GM19438 (cell line): ENCODE results near the gene GNAQ.
"Not testable (repeated sequence)": the region's sequence is repeated elsewhere in the genome, so short reads cannot be mapped to it uniquely, and the experiment has no call there.

Source experiments
- ATAC-seq: cut with Tn5 transposase; IDR thresholded peaks from one replicate; pipeline ENCODE4 v1.9.1; 2021; ENCODE audit warnings: low read depth; ENCODE audit not compliant: unreplicated experiment

Gene GNAQ

DNA sequence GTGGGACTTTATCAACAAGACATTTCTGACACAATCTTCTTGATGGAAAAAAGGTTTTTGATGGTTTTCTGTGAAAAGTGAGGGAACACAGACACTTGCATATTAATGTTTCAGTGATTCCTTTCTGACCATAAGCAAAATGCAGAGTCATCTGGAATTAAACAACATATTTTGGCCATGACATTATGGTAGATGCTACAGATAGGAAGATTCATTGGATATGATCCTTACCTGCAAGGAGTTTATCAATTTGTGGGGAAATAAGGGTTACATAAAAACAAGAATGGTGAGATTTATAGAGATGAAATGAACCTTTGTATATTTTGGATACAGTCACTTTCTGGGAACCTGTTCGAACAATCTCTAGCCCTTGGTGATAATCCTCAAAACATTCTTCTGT lies 228.2 kb downstream of the GNAQ start:
- no peak for ATAC-seq

DNA sequence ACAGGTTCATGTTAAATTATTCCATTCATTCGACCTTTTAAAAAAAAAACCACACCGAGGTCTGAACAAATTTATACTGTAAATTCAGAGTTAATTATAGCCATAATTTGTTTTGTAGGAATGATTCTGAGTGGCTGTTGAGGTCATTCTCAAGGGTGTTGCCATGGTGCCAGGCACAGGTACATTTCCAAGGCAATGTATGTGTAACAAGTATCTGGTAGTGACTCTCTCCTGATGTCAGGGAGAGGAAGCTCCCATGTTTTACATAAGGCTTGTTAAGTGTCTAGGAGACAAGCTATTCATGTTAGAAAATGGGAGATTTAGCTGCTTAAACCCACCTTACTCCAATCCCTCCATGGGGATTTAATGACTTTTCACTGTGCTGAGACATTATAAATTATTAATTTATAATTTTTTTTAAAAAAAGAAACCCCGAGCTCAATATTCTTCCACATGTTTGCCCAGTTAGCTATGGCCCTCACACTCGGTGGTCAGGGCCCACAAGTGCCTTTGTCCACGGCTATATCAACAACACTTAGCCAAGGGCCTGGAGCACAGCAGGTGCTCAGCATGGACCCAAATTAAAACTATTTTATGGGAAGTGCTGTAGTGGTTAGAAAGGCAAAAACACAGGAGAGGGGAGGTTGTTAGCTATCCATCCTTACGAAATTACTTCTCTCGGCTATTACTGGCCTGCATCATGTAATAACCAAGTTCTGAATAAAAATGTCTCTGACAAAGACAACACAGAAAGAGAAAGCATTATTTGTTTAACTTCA lies 228.9 kb downstream of the GNAQ start:
- ATAC-seq = no peak

DNA sequence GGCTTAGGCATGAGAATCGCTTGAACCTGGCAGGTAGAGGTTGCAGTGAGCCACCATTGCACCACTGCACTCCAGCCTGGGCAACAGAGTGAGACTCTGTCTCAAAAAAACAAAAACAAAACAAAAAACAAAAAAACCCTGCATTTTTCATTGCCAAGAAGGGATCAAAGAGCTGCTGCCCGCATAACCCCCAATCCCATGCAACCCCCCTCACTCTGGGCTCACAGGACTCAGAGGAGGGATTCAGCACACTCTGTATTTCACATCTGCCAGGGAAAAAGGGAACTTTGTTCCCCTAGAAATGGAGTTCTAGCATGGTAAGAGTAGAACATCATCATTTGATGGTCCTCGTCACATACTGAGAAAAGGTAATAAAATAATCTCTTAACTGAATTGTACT lies 229.5 kb downstream of the GNAQ start:
- ATAC-seq = no peak

DNA sequence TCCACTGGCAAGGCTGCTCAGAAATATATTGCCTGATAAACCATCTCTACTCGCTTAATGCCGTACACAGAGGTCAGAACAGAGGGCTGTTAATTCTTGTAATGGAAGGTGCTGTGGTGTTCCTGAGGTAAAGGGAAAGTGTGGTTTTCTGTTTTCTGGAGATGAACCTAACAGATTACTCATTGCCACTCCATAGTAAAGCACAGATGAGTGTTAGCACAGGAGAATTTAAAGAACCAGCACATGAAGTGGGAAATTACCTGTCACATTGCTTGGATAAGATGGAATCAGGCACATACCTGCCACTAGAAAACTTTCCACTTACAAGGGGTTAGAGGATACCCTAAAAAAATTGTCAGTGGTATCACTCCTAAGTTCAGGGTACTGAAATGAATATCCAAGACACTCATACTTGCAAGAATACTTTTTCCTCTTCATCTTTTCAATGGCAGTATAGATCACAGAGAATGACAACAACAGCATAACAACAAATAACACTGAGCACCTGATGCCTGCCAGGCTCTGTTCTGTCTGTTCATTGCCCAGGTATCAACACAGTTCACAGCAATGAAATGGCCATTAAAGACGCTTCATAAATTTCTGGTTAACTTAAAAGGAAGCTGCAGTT lies 230.6 kb downstream of the GNAQ start:
- no peak for ATAC-seq

DNA sequence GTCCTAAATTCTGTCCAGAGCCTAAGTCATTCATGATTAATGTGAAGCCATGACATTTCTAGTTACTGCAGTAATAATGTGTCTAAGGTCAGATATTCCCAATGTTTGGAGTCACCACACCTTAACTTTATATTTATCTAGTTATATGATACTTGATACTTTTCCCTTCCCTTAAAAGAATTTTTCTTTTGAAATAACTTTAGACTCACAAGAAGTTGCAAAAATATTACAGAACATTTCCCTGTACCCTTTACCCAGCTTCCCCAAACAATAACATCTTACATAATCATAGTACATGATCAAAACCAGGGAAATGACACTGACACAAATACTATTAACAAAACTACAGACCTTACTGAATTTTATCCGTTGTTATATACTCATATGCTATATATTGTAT lies 233.5 kb downstream of the GNAQ start:
- no peak for ATAC-seq

DNA sequence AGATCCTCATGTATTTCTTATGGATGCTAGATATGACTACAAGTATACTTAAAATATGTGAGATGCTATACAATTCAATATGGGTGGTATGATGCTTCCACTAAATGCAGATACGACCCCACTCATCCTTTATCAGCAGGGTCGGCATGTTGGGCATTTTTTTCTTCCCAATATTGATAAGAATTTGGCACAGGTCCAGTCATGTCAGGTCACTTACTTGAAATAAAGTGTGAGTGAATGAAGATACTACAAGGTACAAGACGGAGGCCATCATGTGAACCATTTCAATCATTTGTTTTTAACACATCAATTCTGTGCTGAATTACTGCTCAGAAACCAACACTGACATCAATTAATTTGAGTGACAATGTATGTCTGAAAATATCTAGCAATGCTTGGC lies 236.6 kb downstream of the GNAQ start:
- ATAC-seq = no peak

DNA sequence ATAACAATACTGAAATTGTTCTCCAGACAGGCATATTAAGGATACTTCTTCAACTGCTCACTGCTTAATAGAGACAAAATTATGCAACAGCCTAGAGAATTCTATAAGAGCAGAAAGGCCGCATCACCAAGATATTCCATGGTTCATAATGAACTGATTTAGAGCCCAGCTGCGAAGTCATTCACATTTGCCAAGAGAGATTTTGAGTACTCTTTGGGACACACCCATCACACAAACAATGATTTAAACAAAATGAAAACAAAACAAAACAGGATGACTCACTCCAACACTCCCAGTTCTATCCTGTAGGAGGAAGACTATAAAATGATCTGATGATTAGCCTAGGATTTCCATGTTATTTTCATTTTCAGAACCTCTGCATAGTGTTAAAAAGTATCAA lies 237.8 kb downstream of the GNAQ start:
- ATAC-seq = no peak

DNA sequence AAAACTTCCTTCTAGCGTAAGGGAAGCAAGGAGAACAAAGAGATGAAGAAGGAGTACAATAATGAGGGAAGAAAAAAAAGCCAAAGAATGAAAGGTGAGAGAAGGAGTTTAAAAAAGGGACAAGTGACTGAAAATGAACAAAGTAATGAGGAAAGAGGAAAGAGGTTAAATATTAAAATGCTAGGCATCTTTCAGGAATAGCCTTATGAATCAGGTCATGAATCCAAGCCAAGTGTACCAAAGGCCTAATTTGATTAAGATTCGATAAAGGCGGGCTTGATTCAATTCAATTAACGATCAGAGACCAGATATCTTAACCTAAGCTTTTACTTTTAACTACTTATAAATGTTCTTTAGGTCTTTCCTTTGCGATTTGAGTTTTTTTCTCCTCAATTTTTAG lies 241.7 kb downstream of the GNAQ start:
- no peak for ATAC-seq

DNA sequence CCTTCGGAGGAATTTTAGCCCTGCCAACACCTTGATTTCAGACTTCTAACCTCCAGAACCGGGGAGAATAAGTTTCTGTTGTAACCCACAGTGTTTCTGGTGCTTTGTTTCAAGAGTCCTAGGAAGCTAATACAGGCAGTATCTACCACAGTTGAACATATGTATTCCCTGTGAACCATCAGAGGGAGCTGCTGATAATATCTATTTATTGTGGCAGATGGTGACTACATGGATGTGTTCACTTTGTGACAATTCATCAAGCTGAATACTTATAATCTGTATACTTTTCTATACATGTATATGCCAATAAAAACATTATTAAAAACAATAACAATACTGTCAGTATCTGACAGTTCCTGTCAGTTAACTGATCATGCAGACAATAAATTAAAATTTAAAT lies 246.3 kb downstream of the GNAQ start:
- ATAC-seq = no peak

DNA sequence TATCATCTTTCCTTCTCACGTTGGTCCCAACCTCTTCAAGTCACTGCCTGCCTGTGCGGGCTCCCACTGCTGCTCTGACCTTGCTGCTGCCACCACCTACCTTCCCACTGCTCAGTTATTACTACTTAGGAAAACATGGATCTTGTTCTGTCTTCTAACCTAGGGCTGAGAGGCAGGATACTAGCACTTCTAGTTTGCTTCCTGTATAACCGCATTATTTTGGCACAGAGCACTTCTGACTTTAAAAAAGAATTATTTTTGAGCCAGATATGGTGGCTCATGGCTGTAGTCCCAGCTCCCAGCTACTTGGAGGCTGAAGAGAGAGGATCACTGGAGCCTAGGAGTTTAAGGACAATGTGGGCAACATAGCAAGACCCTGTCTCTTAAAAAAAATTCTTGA lies 248.1 kb downstream of the GNAQ start:
- ATAC-seq = no peak

DNA sequence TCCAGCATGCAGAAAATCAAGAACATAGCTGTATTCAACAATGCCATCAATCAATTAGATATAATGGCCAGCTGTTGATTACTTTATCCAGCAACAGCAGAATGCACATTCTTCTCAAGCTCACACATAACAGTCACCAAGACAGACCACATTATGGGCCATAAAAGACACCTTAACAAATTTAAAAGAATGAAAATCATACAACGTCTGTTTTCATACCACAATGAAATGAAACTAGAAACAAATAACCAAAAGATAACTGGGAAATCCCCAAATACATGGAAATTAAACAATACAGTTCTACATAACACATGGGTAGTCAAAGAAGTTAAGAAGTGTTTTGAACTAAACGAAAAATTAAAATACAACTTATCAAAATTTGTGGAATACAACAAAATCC lies 252.6 kb downstream of the GNAQ start:
- no peak for ATAC-seq

DNA sequence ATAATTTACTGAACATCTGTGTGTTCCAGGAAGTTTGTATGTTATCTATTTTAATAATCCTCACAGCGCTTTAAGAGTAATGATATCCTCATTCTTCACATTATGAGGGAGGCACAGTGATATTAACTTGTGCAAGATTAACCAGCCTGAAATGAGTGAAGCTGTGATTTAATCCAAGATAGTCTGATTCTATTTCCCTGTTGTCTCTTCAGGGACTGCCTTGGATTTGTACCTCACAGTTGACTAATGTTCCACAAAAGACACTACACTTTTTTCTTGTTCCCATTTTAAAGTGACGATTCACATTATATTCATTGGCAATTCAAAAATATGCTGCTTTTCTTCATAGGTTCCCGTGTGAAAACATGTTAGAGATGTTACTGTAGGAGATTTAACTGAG lies 258.2 kb downstream of the GNAQ start:
- ATAC-seq = no peak

DNA sequence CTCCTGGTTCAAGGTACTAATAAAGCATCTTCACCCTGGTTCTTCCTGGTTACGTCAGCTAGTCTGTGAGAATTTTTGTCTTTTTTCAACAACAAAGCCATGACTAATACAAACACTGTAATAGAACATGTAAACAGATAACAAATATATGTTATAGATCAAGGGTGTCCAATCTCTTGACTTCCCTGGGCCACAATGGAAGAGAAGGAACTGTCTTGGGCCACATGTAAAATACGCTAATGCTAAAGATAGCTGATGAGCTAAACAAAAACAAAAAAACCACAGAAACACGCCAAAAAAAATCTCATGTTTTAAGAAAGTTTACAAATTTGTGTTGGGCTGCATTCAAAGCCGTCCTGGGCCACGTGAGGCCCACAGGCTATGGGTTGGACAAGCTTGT lies 259.0 kb downstream of the GNAQ start:
- ATAC-seq = no peak

DNA sequence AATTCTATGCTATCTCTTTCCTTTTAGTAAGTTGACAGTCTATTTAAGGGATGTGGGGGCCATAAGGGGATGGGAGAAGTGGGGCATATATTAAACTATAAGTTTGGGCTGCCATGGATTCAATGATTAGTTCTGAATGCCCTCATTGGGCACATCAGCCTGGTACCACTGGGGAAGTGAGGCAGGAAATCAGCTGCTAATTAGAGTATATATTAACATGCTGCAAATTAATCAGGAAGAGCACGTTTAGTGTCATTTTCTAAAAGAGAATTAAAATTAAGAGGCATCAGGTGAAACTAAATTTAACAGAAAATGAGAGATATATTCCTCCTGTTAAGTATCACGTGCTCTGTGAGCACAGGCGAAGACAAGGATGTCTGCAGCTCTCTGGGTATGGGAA lies 260.4 kb downstream of the GNAQ start:
- ATAC-seq = no peak

DNA sequence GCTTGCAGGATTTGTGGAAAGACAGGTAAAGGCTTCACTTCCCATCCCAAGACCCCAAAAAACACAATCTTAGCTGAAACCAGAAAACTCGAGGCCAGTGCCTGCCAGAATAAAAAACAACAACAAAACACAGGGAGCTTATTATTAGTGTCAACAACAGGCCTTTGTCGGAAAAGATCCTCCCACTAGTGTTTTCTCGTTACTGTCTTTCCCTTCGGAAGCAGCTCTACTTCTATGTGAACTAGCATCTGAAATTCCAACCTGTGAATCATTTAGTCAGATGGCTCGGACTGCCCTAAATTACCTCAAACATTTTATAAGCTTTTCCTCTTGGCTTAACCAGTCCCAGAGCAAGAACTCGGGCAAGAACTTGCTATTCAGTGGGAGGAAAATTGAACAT lies 261.3 kb downstream of the GNAQ start:
- ATAC-seq = no peak

DNA sequence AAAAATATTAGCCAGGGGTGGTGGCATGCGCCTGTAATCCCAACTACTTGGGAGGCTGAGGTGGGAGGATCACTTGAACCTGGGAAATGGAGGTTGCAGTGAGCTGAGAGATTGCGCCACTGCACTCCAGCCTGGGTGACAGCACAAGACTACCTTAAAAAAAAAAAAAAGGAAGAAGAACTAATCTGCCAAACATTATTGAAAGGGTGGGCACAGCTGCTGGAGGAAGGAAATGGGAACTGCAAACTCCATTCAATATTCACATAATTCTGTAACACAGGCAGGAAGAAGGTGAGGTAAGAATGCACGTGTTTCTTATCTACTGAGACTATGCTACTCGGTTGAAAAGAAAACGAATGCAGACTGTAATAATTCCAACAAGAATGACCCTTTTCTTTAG lies 262.4 kb downstream of the GNAQ start:
- ATAC-seq = no peak

DNA sequence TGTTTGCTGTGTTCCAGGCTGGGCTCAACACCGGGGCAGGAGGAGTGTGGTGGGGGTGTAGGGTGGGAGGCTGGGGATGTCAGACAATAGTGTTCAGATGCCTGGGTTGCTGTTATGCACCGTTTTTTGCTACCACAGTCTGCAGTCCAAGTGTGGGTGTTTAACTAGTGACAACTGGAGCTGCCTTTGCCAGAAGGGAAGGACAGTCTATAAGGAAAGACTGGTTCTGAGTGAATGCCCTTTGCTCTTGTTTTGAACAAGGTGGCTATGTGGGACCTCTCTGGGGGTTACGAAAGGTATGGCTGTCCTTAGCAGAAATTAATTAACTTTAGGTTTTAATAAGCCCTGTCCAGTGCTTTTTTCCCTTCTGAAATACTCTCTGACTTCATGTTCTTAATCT lies 265.0 kb downstream of the GNAQ start:
- ATAC-seq = no peak

DNA sequence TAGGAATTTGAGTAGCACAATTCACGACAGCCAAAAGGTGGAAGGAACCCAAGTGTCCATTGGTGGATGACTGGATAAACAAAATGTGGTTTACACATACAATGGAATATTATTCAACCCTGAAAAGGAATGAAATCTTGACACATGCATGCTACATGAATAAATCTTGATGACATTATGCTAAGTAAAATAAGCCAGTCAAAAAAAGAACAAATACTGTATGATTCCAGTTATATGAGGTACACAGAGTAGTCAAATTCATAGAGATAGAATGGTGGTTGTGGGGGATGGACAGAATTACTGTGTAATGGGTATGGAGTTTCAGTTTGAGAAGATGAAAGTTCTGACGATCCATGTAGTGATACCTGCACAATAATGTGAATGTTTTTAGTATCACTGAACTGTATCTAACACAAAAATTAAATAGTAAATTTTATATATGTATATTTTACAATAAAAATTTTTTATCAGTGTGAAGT lies 265.8 kb downstream of the GNAQ start:
- no peak for ATAC-seq

DNA sequence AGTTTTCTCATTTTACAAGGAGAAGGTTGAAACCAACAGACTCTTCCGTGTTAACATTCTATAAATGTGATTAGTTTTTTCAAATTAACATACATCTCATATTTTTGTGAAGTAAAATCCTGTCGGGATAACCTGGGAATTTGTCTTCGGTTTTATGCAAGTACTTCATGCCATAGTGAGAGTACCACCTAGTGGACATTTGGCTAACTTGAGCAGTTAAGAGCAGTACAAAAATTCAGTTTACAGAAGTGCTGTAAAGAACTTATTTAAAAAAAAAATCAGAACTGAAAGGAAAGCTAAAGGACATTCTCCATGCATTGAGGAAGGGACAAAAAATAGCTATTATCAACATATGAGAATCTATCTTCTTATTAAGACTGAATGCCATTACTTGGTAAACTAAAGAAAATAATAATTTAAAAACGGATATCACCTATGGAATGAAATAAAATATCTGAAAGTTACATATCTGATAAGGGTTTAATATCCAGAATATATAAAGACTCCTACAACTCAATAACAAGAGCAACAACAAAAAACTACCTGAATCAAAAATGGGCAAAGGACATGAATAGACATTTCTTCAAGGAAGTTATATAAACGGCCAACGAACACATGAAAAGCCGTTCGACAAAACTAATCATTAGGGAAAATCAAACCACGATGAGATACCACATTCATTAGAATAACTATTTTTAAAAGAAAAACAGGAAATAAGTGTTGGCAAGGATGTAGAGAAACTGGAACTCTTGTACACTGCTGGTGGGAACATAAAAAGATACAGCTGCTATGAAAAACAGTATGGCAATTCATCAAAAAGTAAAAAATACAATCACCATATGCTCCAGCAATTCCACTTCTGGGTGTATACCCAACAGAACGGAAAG lies 266.5 kb downstream of the GNAQ start:
- no peak for ATAC-seq

DNA sequence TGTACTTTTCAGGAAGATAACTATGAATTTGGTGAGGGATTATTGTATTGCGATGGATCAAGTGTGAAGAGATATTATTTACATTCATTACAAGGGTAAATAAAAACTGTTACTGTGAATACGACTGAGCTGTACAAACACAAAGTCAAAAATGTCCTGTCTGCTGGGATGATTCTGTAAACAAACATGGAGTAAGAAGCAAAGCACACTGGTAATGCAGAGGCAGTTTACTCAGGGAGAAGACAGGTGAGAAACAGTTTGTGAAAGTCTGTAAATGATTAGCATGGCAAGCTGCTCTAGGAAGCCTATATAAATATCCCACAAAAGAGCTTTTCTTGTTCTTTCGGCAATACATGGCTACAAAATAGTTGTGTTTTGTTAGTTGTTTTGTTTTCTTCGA lies 268.0 kb downstream of the GNAQ start:
- ATAC-seq = no peak

DNA sequence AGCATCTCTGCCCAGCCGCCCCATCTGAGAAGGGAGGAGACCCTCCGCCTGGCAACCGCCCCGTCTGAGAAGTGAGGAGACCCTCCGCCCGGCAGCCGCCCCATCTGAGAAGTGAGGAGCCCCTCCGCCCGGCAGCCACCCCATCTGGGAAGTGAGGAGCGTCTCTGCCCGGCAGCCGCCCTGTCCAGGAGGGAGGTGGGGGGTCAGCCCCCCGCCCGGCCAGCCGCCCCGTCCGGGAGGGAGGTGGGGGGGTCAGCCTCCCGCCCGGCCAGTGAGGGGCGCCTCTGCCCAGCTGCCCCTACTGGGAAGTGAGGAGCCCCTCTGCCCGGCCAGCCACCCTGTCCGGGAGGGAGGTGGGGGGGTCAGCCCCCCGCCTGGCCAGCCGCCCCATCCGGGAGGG lies 270.7 kb downstream of the GNAQ start:
- not testable (repeated sequence) for ATAC-seq
